GM12878 (cell line): ENCODE measurements around the gene CTNNA3. TPM values are rescaled to one million over a fixed set of nuclear protein-coding genes. Genes with fewer than 3 reads are reported as not detected.

ENCODE experiments used
- ATAC-seq: fragments of 200-7000 bp; cut with Tn5 transposase; 3 replicates; pipeline ENCODE4 v1.9.1; 2020; ENCODE audit warnings: mild to moderate bottlenecking, moderate library complexity
- BruUV-seq: library from RNA; stranded (reverse); fragments of 400-500 nt; replicated peaks from 2 replicates; lab custom pipeline; 2021; lab: Mats Ljungman, UMichigan
- CTCF ChIA-PET: fragments of 300-600 bp; sonication (Branson Sonifier 250); formaldehyde crosslinking; extraction: SDS; loops from one replicate; lab custom pipeline; 2021; ENCODE audit warnings: inconsistent platforms; lab: Yijun Ruan, JAX
- POLR2A ChIA-PET: fragments of 350-600 bp; formaldehyde crosslinking; extraction: SDS; loops from one replicate; lab custom pipeline; 2021; ENCODE audit warnings: inconsistent platforms; lab: Charles Lee
- RAD21 ChIA-PET: fragments of 300-600 bp; sonication (Branson Sonifier 250); formaldehyde crosslinking; loops from one replicate; lab custom pipeline; 2023; ENCODE audit warnings: antibody characterized with exemption; ENCODE audit not compliant: unreplicated experiment; lab: Charles Lee
- SMC1A ChIA-PET: fragments of 300-600 bp; sonication (Branson Sonifier 250); formaldehyde crosslinking; loops from one replicate; lab custom pipeline; 2023; ENCODE audit not compliant: unreplicated experiment, uncharacterized antibody; lab: Charles Lee
- DNase-seq: peaks from one replicate; pipeline ENCODE4 v3.0.0-alpha.2; 2011; ENCODE audit warnings: low read depth, low spot score
- FAIRE-seq: peaks from 3 replicates; lab custom pipeline; 2011; peaks lifted over from hg19 to GRCh38; lab: Jason Lieb, UNC
- H2AFZ ChIP-seq: 2 replicates; pipeline ENCODE4 v1.6.0; 2011; ENCODE audit warnings: low read depth, low read length, control low read depth; ENCODE audit not compliant: control insufficient read depth
- H3K27ac ChIP-seq: 2 replicates; pipeline ENCODE4 v1.5.1; 2011; ENCODE audit warnings: control low read depth; ENCODE audit not compliant: control insufficient read depth, insufficient read depth
- H3K27me3 ChIP-seq, 2 experiments: replicated peaks in 1 of 2; 2 replicates each; pipeline versions ENCODE4 v1.6.0 to v1.6.1; 2011; ENCODE audit warnings: low read length in 1 of 2; ENCODE audit not compliant: control insufficient read depth in 2 of 2, insufficient read depth in 2 of 2
- H3K36me3 ChIP-seq, 2 experiments: 2 replicates each; pipeline ENCODE4 v1.5.1; 2011; ENCODE audit warnings: low read length in 1 of 2; ENCODE audit not compliant: control insufficient read depth in 2 of 2, insufficient read depth in 2 of 2
- H3K4me1 ChIP-seq: 2 replicates; pipeline ENCODE4 v1.6.1; 2011; ENCODE audit warnings: mild to moderate bottlenecking, low read length, moderate library complexity, mixed read lengths; ENCODE audit not compliant: control insufficient read depth, insufficient read depth
- H3K4me2 ChIP-seq: 2 replicates; pipeline ENCODE4 v1.6.0; 2011; ENCODE audit warnings: control low read depth; ENCODE audit not compliant: control insufficient read depth, insufficient read depth
- H3K4me3 ChIP-seq: fragments of 200-600 bp; sonication (generic); 2 replicates; pipeline ENCODE4 v1.5.1; 2016
- H3K79me2 ChIP-seq: 2 replicates; pipeline ENCODE4 v1.6.0; 2011; ENCODE audit warnings: low read length; ENCODE audit not compliant: control insufficient read depth, insufficient read depth
- H3K9ac ChIP-seq: 2 replicates; pipeline ENCODE4 v1.8.0; 2011; ENCODE audit warnings: low read length, control low read depth, mixed read lengths; ENCODE audit not compliant: control insufficient read depth, insufficient read depth
- H3K9me3 ChIP-seq: replicated peaks from 3 replicates; pipeline ENCODE4 v1.5.1; 2011; ENCODE audit warnings: mild to moderate bottlenecking, low read length; ENCODE audit not compliant: control insufficient read depth, insufficient read depth
- H4K20me1 ChIP-seq: 2 replicates; pipeline ENCODE4 v1.6.0; 2011; ENCODE audit not compliant: control insufficient read depth, insufficient read depth
- BCLAF1 ChIP-seq: fragments of 450-650 bp; IDR thresholded peaks from 2 replicates; pipeline ENCODE4 v1.6.1; 2017; ENCODE audit warnings: antibody characterized with exemption, mild to moderate bottlenecking, moderate library complexity
- CBX3 ChIP-seq: fragments of 200-600 bp; sonication (generic); IDR thresholded peaks from 2 replicates; pipeline ENCODE4 v1.6.1; 2016; ENCODE audit warnings: low read depth, borderline replicate concordance
- CHD1 ChIP-seq: IDR thresholded peaks from 2 replicates; pipeline ENCODE4 v1.6.1; 2012; ENCODE audit warnings: low read depth, low read length, improper control_type of control experiment
- EZH2 ChIP-seq: IDR thresholded peaks from 2 replicates; pipeline ENCODE4 v1.6.1; 2012; ENCODE audit warnings: low read depth, mild to moderate bottlenecking, control low read depth, inconsistent platforms, low read length, borderline replicate concordance; ENCODE audit not compliant: control insufficient read depth
- HDAC6 ChIP-seq: fragments of 200-600 bp; sonication (generic); IDR thresholded peaks from one replicate; pipeline ENCODE4 v1.8.0; 2017; ENCODE audit warnings: antibody characterized with exemption; ENCODE audit not compliant: unreplicated experiment
- MEF2B ChIP-seq: fragments of 450-650 bp; IDR thresholded peaks from 2 replicates; pipeline ENCODE4 v1.6.1; 2018; ENCODE audit warnings: mild to moderate bottlenecking, moderate library complexity; ENCODE audit not compliant: partially characterized antibody, poor library complexity, severe bottlenecking
- MYC ChIP-seq: IDR thresholded peaks from 2 replicates; pipeline ENCODE4 v1.6.1; 2011; ENCODE audit warnings: mild to moderate bottlenecking, low read length, moderate library complexity, inconsistent platforms; ENCODE audit not compliant: insufficient read depth, insufficient replicate concordance, insufficient read length, severe bottlenecking
- NR2C2 ChIP-seq: IDR thresholded peaks from 2 replicates; pipeline ENCODE4 v1.6.1; 2011; ENCODE audit warnings: borderline replicate concordance, low read depth; ENCODE audit not compliant: control insufficient read depth, insufficient read length
- NR2F1 ChIP-seq: fragments of 450-650 bp; conservative IDR thresholded peaks from 2 replicates; pipeline ENCODE4 v1.6.1; 2017; ENCODE audit warnings: mild to moderate bottlenecking
- SIN3A ChIP-seq: IDR thresholded peaks from 2 replicates; pipeline ENCODE4 v1.6.1; 2012; ENCODE audit warnings: low read depth, low read length, improper control_type of control experiment
- SIX5 ChIP-seq: IDR thresholded peaks from 2 replicates; pipeline ENCODE4 v1.6.1; 2011; ENCODE audit warnings: mild to moderate bottlenecking, low read depth, low read length, moderate library complexity; ENCODE audit not compliant: severe bottlenecking
- SMARCA5 ChIP-seq: fragments of 450-650 bp; IDR thresholded peaks from 2 replicates; pipeline ENCODE4 v1.6.1; 2017; ENCODE audit warnings: mild to moderate bottlenecking
- SREBF2 ChIP-seq: IDR thresholded peaks from 2 replicates; pipeline ENCODE4 v1.6.1; 2012; ENCODE audit warnings: mild to moderate bottlenecking, low read length
- STAT1 ChIP-seq: fragments of 450-650 bp; conservative IDR thresholded peaks from 2 replicates; pipeline ENCODE4 v1.6.1; 2014; ENCODE audit warnings: antibody characterized with exemption, mild to moderate bottlenecking
- TARDBP ChIP-seq: IDR thresholded peaks from 2 replicates; pipeline ENCODE4 v1.6.1; 2016; ENCODE audit warnings: borderline replicate concordance
- USF2 ChIP-seq: IDR thresholded peaks from 2 replicates; pipeline ENCODE4 v1.6.1; 2011; ENCODE audit warnings: low read depth, low read length, improper control_type of control experiment, borderline replicate concordance
- ZBTB33 ChIP-seq: fragments of 450-650 bp; IDR thresholded peaks from 2 replicates; pipeline ENCODE4 v1.6.1; 2017; ENCODE audit warnings: mild to moderate bottlenecking
- WGBS: methylation state at CpG from one replicate; pipeline ENCODE4 v1.1.6; 2016; ENCODE audit warnings: low lambda C conversion rate; ENCODE audit not compliant: insufficient replicate concordance, insufficient coverage; ENCODE audit errors: missing lambda C conversion rate; 5-methylcytosine and 5-hydroxymethylcytosine counted together
- in situ Hi-C: fragments of 300-500 bp; cut with MboI; formaldehyde crosslinking; loops from 9 replicates; pipeline ENCODE4 v1.14.3; 2018; ENCODE audit warnings: mixed read lengths
- intact Hi-C: fragments of 100-400 bp; cut with micrococcal nuclease; formaldehyde crosslinking; loops from one replicate; pipeline ENCODE4 v1.14.2; 2022; ENCODE audit not compliant: unreplicated experiment
- polyA plus RNA-seq, 11 experiments: library from polyadenylated mRNA; depleted of rRNA in 4 of 11; unstranded in 6 of 11; stranded (reverse) in 5 of 11; fragments of >200 nt; fragmentation: Nextera tagmentation in 4 of 11; fragmentation: Illumina TruSeq in 1 of 11; extraction: Ambion mirVana in 4 of 11; extraction: Trizol in 1 of 11; gene quantifications; 1 replicate in 1 of 11; 2 replicates in 10 of 11; pipeline versions ENCODE4 v1.2.1 to v1.2.3, GENCODE V29; 2011 to 2016; ENCODE audit warnings: inconsistent platforms in 2 of 11, missing spikeins in 2 of 11, low read depth in 1 of 11
- total RNA-seq, 4 experiments: library from RNA; depleted of rRNA in 3 of 4; stranded (reverse); fragments of >200 nt in 3 of 4; fragmentation: Illumina TruSeq in 1 of 4; extraction: Trizol in 1 of 4; gene quantifications; 2 replicates each; pipeline versions ENCODE4 v1.2.1 to v1.2.3, GENCODE V29; 2013 to 2021
- TF ChIP-seq, protein P1 (sequence below): IDR thresholded peaks from 2 replicates; pipeline ENCODE4 v1.6.1; 2011; ENCODE audit warnings: mild to moderate bottlenecking, low read depth, low read length, moderate library complexity; ENCODE audit not compliant: insufficient replicate concordance

Gene CTNNA3
- total and polyA plus RNA-seq, 10 of the 15 experiments (the other 5 are each of a cell fraction or from before 2014, with no cell fraction given): under 0.01 to 4.5 (median 0.22) TPM; not detected in 2

GRCh38 chr10:66283874-66284464, 1412.0 kb downstream of the CTNNA3 start:
- no peak overlapping the region for H3K27ac ChIP-seq
- RAD21 ChIA-PET: no interaction called here
- in situ Hi-C loops: no loop called here
- SMC1A ChIA-PET: interaction anchor here (1.6 kb wide), 1 partner anchor 29 kb away, joined by 4 read pairs; no protein-coding TSS in a partner anchor
- POLR2A ChIA-PET: no interaction called here
- ATAC-seq (no peak), FAIRE-seq (no peak), DNase-seq (no peak)
- CTCF ChIA-PET: no interaction called here
- no TSS peak for BruUV-seq
- H3K4me3 ChIP-seq: no peak overlapping the region
- H3K9me3 ChIP-seq: no peaks in the 10 kb centered on the region
- H3K79me2 ChIP-seq: no peaks in the 10 kb centered on the region
- H3K9ac ChIP-seq: no peak overlapping the region
- no peaks in the 10 kb centered on the region for H3K27me3 ChIP-seq
- no peak overlapping the region for H3K4me2 ChIP-seq
- H3K4me1 ChIP-seq: no peaks in the 10 kb centered on the region
- 16% methylated on average over 4 of the region's 4 CpGs for WGBS
- intact Hi-C loops: no loop called here
- no peaks in the 10 kb centered on the region for H4K20me1 ChIP-seq
- no peak overlapping the region for H2AFZ ChIP-seq
- H3K36me3 ChIP-seq: no peaks in the 10 kb centered on the region
- TF ChIP-seq EZH2 (no peak), HDAC6 (no peak), NR2C2 (no peak), CBX3 (no peak), SIN3A (no peak), SMARCA5 (no peak), MEF2B (no peak), STAT1 (no peak), BCLAF1 (no peak), CHD1 (no peak), MYC (no peak), ZBTB33 (no peak), USF2 (no peak), NR2F1 (no peak), TARDBP (no peak), SIX5 (no peak), SREBF2 (no peak)
- TF ChIP-seq, protein P1, sequence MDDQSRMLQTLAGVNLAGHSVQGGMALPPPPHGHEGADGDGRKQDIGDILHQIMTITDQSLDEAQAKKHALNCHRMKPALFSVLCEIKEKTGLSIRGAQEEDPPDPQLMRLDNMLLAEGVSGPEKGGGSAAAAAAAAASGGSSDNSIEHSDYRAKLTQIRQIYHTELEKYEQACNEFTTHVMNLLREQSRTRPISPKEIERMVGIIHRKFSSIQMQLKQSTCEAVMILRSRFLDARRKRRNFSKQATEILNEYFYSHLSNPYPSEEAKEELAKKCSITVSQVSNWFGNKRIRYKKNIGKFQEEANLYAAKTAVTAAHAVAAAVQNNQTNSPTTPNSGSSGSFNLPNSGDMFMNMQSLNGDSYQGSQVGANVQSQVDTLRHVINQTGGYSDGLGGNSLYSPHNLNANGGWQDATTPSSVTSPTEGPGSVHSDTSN: no peak
